ENCODE measurements around the gene LZTS2.

The LZTS2 gene

GRCh38 chr10:100980311-100980710, 19.3 kb upstream of the LZTS2 start:
- Histone ChIP-seq H3F3A (ENCODE audit: control insufficient read depth, insufficient read depth) (no peaks in the 10 kb centered on the region), H4K20me1 (ENCODE audit: control insufficient read depth, insufficient read depth, low read depth, low read length) (no peaks in the 10 kb centered on the region), H3K4me3 (ENCODE audit: low read length) (no peak overlapping the region), H3K36me3 (ENCODE audit: control insufficient read depth, low read length) (peaks cover 6% of the 10 kb centered on the region; the same call in 1 of the 2 replicates), H3K27ac (ENCODE audit: low read depth, low read length) (no peak overlapping the region), H3K9me2 (replicated peaks; ENCODE audit: control insufficient read depth, low read length) (no peaks in the 10 kb centered on the region), H3K4me2 (ENCODE audit: low read length) (no peak overlapping the region), H3K9me3 (ENCODE audit: control insufficient read depth, insufficient read depth, low read length) (no peaks in the 10 kb centered on the region), H3K79me2 (ENCODE audit: control insufficient read depth, low read length) (no peaks in the 10 kb centered on the region), H3K27me3 (ENCODE audit: control insufficient read depth, low read length) (no peaks in the 10 kb centered on the region), H3K4me1 (ENCODE audit: control insufficient read depth, low read length) (no peaks in the 10 kb centered on the region)
- TF ChIP-seq CTCF (IDR thresholded peaks at IDR 0.05; ENCODE audit: low read depth, low read length, poor library complexity, severe bottlenecking) (no peak), EZH2phosphoT487 (IDR thresholded peaks at IDR 0.05; ENCODE audit: borderline replicate concordance, low read length) (no peak)

DNA sequence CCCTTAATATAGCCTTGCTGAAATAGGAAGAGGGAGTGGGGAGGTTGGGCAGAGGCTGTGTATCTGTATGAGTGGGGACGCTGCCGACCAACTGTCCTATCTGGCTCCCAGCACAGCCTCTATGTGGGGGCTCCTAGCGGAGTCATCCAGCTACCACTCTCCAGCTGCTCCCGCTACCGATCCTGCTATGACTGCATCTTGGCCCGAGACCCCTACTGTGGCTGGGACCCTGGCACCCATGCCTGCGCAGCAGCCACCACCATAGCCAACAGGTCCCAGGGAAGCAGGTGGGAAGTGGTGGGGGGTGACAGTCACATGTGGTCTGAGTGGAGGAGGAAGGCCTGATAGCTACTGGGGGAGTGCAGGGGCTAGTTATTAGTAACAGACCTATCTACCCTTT, 18.9 kb upstream of the LZTS2 start:
- Histone ChIP-seq H3F3A (ENCODE audit: control insufficient read depth, insufficient read depth) (no peaks in the 10 kb centered on the region), H3K36me3 (ENCODE audit: control insufficient read depth, low read length) (peaks cover 6% of the 10 kb centered on the region; the same call in 1 of the 2 replicates), H4K20me1 (ENCODE audit: control insufficient read depth, insufficient read depth, low read depth, low read length) (no peaks in the 10 kb centered on the region), H3K79me2 (ENCODE audit: control insufficient read depth, low read length) (peaks cover 3% of the 10 kb centered on the region; the same call in 1 of the 2 replicates), H3K9me2 (replicated peaks; ENCODE audit: control insufficient read depth, low read length) (no peaks in the 10 kb centered on the region), H3K4me2 (ENCODE audit: low read length) (no peak overlapping the region), H3K27me3 (ENCODE audit: control insufficient read depth, low read length) (no peaks in the 10 kb centered on the region), H3K4me1 (ENCODE audit: control insufficient read depth, low read length) (no peaks in the 10 kb centered on the region), H3K27ac (ENCODE audit: low read depth, low read length) (no peak overlapping the region), H3K9me3 (ENCODE audit: control insufficient read depth, insufficient read depth, low read length) (no peaks in the 10 kb centered on the region), H3K4me3 (ENCODE audit: low read length) (no peak overlapping the region)
- no peak for TF ChIP-seq EZH2phosphoT487 (IDR thresholded peaks at IDR 0.05; ENCODE audit: borderline replicate concordance, low read length)

GRCh38 chr10:100981178-100981772, 18.3 kb upstream of the LZTS2 start:
- no peak overlapping the region for H3K4me2 ChIP-seq (ENCODE audit: low read length)

More at GRCh38 chr10:100981178-100981772, 18.3 kb upstream of the LZTS2 start:
- H3K36me3 ChIP-seq (ENCODE audit: control insufficient read depth, low read length), result peaks cover 10% of the 10 kb centered on the region
- TF ChIP-seq CTCF (IDR thresholded peaks at IDR 0.05; ENCODE audit: low read depth, low read length, poor library complexity, severe bottlenecking) (no peak), EZH2phosphoT487 (IDR thresholded peaks at IDR 0.05; ENCODE audit: borderline replicate concordance, low read length) (no peak)
- no peaks in the 10 kb centered on the region for H3K9me3 ChIP-seq (ENCODE audit: control insufficient read depth, insufficient read depth, low read length)
- H3K79me2 ChIP-seq (ENCODE audit: control insufficient read depth, low read length), result peaks cover 9% of the 10 kb centered on the region
- no peaks in the 10 kb centered on the region for H3K9me2 ChIP-seq (replicated peaks; ENCODE audit: control insufficient read depth, low read length)
- no peaks in the 10 kb centered on the region for H3F3A ChIP-seq (ENCODE audit: control insufficient read depth, insufficient read depth)
- H3K4me1 ChIP-seq (ENCODE audit: control insufficient read depth, low read length), result peaks cover 5% of the 10 kb centered on the region
- H4K20me1 ChIP-seq (ENCODE audit: control insufficient read depth, insufficient read depth, low read depth, low read length), result peaks cover under 1% of the 10 kb centered on the region; the same call in 1 of the 2 replicates
- no peak overlapping the region for H3K27ac ChIP-seq (ENCODE audit: low read depth, low read length)
- H3K27me3 ChIP-seq (ENCODE audit: control insufficient read depth, low read length), result no peaks in the 10 kb centered on the region
- H3K4me3 ChIP-seq (ENCODE audit: low read length), result no peak overlapping the region

Data from DOHH2 (cell line).